Stimulated activated CD4-positive, alpha-beta T cell treated with anti-CD3 and anti-CD28 coated beads, Interleukin-1b, Interleukin-23, amount 100 ng/mL, for 24 hours (primary cell): ENCODE results near the gene IL15RA.

Source experiments
- DNase-seq, 4 experiments: peaks; one replicate each; pipeline ENCODE4 v3.0.0-alpha.2; 2020; ENCODE audit warnings: low read depth in 4 of 4, low spot score in 1 of 4

Gene IL15RA, protein sequence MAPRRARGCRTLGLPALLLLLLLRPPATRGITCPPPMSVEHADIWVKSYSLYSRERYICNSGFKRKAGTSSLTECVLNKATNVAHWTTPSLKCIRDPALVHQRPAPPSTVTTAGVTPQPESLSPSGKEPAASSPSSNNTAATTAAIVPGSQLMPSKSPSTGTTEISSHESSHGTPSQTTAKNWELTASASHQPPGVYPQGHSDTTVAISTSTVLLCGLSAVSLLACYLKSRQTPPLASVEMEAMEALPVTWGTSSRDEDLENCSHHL

GRCh38 chr10:5977471-5978229 is at the start of gene IL15RA:
Gene IL15RA (minus strand): TSS chr10:5977543. CDS start chr10:5977492, 51 bp downstream.
- peak; percentile 71 to 90 (median 80) for DNase-seq

- DNase-seq = no peak
Measured at GRCh38 chr10:6025683-6026255, 48.4 kb upstream of the IL15RA start.

- DNase-seq = no peak
Measured at GRCh38 chr10:6024334-6024682, 47.0 kb upstream of the IL15RA start.

DNA sequence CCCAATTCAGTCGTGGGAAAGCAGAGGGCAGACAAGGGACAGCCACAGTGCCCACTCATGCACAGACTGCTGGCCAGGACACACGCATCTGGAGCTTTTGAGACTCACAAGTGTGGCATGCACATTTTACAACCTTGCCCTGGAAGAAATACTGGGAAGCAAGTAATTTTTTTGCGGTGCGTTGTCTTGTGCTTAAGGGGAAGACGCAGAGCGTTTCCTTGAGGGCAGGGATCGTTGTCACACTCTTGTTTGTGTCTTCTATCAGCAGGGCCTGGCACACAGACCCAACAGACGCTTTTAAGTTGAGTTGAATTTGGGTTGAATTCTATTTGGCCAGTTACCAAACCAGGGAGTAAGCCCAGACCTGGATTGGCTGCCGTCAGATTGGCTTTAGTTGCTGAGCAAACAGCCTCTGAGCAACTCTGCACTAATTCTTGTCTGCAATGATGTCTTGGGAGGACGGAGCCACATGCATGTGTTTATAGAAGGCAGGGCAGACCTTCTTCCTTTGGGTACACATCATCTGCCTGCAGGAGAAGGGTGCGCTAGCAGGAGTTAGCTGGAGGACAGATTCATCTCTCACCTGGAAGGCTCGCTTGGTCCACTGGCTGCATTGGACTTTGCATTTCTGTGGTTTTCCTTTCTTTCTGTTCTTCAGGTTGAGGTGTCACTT is 46.5 kb upstream of the IL15RA start:
- no peak for DNase-seq

GRCh38 chr10:6022660-6023059 is 45.3 kb upstream of the IL15RA start:
- DNase-seq = no peak

DNA sequence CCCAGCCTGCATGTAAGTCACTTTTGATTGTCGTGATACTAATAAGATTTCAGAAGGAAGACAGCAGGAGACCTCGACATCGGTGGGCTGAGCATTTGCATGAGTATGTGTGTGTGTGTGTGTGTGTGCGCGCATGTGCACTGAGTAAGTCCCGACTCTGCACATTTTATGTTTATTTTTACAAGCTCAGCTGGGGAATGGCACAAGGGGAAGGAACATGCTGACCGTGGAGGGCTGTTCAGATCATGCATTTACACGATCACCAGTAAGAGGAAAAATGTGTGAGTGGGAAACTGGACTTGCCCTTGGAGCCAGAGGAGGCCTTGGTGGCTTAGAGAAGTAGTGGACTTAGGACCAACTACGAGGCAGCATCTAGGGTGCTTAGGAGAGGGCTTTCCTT is 43.5 kb upstream of the IL15RA start:
- DNase-seq = no peak

DNA sequence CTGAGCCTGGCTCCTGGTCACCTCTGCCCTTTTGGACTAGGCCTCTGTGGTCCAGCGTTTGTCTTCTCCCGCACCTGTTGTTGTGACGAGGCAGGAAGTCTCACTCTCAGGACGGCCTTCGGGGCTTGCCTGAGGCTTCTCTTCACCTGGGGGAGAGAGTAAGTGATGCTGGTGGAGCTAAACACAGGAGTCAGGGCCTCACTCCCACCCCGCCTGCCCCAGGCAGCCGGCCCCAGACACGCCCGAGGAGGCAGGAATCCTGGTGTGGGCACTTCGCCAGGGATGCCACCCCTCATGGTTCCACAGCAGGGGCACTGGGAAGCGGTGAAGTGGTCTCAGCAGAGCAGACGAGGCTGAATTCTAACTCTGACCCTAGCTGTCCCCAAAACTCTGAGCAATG is 42.5 kb upstream of the IL15RA start:
- no peak for DNase-seq

DNA sequence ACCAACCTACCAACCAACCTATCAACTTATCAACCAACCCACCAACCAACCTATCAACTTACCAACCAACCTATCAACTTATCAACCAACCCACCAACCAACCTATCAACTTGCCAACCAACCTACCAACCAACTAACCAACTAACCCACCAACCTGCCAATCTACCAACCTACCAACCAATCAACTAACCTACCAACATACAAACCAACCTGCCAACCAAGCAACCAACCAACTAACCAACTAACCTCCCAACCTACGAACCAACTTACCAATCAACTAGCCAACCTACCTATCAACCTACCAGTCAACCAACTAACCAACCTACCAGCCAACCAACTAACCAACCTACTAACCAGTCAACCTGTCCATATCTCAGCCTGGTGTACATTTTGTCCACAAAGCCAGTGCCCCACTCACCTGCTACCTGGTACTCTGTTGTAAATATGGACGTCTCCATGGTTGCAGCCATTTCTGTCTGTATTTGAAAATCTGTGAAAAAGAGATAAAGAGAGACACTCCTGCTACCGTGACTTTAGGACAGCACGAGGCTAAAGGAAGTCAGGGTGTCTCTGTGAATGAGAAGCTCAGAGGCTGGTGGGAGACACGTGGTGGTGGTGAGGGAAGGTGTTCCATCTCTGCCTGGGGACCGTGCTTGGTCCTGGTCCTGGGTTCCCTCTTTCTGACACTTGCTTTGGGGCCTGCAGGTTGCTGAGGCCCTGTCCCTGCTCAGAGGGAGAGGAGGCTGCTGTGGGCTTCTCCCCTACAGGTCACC is 41.9 kb upstream of the IL15RA start:
- no peak for DNase-seq

DNA sequence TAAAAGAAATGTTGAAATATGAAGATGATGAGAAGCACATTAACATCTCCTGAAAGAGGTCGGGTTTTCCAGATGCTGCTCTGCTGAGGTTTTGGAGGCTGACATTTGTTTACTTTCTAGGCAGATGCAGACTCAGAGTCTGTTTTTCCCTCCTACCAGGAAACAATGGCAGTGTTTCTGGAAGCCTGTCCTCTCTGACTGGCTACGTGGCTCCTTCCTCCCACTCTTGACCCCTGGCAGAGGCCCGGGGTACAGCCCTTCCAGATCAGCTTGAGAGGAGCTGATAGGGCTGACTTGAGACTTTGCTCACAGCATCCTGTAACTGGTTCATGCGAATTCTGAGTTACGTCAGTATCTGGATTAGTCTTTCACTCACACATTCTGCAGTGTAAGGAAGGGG is 41.1 kb upstream of the IL15RA start:
- DNase-seq = no peak

GRCh38 chr10:6017781-6018354 is 40.5 kb upstream of the IL15RA start:
- DNase-seq = no peak

- DNase-seq = peak in 1 of 4 experiments; percentile 34
Measured at GRCh38 chr10:6014241-6014761, 37.0 kb upstream of the IL15RA start.

GRCh38 chr10:6013413-6014192 is 36.3 kb upstream of the IL15RA start:
- DNase-seq = no peak

- DNase-seq = no peak
Measured at GRCh38 chr10:6012121-6012905, 35.0 kb upstream of the IL15RA start.

GRCh38 chr10:6011558-6011957 is 34.2 kb upstream of the IL15RA start:
- DNase-seq = no peak

GRCh38 chr10:6010569-6010968 is 33.2 kb upstream of the IL15RA start:
- DNase-seq = no peak

DNA sequence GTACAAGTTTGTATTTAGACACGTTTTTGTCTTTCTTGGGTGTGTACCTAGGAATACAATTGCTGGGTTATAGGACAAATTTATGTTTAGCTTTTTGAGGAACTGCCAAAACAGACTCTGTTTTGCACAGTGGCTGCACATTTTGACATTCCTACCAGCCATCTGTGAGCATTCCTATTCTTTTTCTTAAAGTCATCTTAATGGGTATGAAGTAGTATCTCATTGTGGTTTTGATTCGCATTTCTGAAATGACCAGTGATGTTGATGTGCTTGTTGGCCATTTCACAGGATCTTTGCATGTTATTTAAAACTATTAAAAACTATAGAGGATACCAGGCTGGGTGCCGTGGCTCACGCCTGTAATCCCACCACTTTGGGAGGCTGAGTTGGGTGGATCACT is 32.6 kb upstream of the IL15RA start:
- no peak for DNase-seq

DNA sequence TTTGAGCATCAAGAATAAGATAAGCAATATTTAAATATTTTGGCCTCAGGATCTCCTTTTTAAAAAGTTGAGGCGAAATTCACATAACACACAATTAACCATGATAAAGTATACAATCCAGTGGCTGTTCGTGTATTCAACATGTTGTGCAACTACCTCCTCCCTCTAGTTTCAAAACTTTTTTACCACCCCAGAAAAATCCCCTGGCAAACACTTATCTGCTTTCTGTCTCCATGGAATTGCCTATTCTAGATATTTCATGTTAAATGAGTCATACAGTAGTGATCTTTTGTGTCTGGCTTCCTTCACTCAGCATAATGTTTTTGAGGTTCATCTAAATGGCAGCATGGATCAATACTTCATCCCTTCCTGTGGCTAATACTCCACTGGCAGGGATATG is 31.8 kb upstream of the IL15RA start:
- no peak for DNase-seq

GRCh38 chr10:6008497-6009142 is 31.3 kb upstream of the IL15RA start:
- DNase-seq = no peak

GRCh38 chr10:6006991-6007390 is 29.6 kb upstream of the IL15RA start:
- no peak for DNase-seq
